BJ (cell line): ENCODE results near the gene C19orf38. TPM values are rescaled to one million over a fixed set of nuclear protein-coding genes. Genes with fewer than 3 reads are reported as not detected.

Source experiments
- CTCF ChIA-PET: fragments of 350-600 bp; formaldehyde crosslinking; extraction: SDS; loops from one replicate; lab custom pipeline; 2021; ENCODE audit warnings: antibody characterized with exemption, inconsistent platforms; lab: Yijun Ruan, JAX
- POLR2A ChIA-PET: fragments of 300-600 bp; sonication (Branson Sonifier 250); formaldehyde crosslinking; extraction: SDS; loops from one replicate; lab custom pipeline; 2021; ENCODE audit warnings: antibody characterized with exemption; lab: Charles Lee
- DNase-seq: peaks from one replicate; pipeline ENCODE4 v3.0.0-alpha.2; 2011; ENCODE audit warnings: low read depth
- H3K27me3 ChIP-seq: 2 replicates; pipeline ENCODE4 v1.6.0; 2011; ENCODE audit warnings: low read length; ENCODE audit not compliant: control insufficient read depth, insufficient read depth
- H3K36me3 ChIP-seq: 2 replicates; pipeline ENCODE4 v1.5.1; 2011; ENCODE audit warnings: low read length; ENCODE audit not compliant: control insufficient read depth, insufficient read depth
- H3K4me3 ChIP-seq: 2 replicates; pipeline ENCODE4 v1.5.1; 2011; ENCODE audit warnings: low read depth, mild to moderate bottlenecking, control low read depth, low read length
- CTCF ChIP-seq: IDR thresholded peaks from 2 replicates; pipeline ENCODE4 v1.5.1; 2011; ENCODE audit warnings: low read depth, mild to moderate bottlenecking, control low read depth, inconsistent platforms, low read length, moderate library complexity; ENCODE audit not compliant: insufficient read depth
- polyA plus RNA-seq: library from polyadenylated mRNA; depleted of rRNA; stranded (reverse); fragments of >200 nt; gene quantifications from 2 replicates; pipeline ENCODE4 v1.2.3, GENCODE V29; 2011

The C19orf38 gene
- polyA plus RNA-seq, 1 experiment, result 0.26 TPM

DNA sequence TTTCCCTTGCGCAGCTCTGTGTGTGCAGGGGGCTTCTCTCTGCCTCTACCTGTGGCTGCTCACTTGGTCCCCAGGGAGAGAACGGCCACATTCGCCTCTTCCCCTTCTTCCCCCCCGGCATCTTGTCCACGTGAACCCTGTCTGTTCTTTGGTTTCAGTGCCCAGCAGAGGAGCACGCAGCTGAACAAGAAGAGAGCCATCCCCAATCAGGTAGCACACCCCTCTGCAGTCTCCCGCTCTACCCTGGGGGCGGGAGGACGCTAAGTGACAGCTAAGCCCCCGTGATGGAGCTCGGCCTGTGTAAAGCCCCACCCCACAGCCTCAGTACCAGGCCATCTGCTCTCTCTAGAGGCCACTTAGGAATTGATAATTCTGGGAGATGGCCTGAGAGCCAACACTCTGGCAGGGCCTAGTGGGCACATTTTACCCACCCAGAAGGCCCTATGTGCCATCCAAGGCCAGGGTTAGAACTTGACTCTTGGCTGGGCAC is 42.4 kb upstream of the C19orf38 start:
- Histone ChIP-seq H3K27me3 (no peaks in the 10 kb centered on the region), H3K4me3 (no peak overlapping the region), H3K36me3 (peaks cover 25% of the 10 kb centered on the region)
- no peak for TF ChIP-seq CTCF
- ChIA-PET CTCF (no interaction called here), POLR2A (interaction anchor here (0.6 kb wide), 1 partner anchor 87 kb away, joined by 4 read pairs; no protein-coding TSS in a partner anchor)
- DNase-seq, result no peak

GRCh38 chr19:10808937-10809649 is 39.1 kb upstream of the C19orf38 start:
- H3K36me3 ChIP-seq, result peaks cover 18% of the 10 kb centered on the region
- no peaks in the 10 kb centered on the region for H3K27me3 ChIP-seq
- no peak overlapping the region for H3K4me3 ChIP-seq
- no peak for TF ChIP-seq CTCF
- POLR2A ChIA-PET, result no interaction called here
- CTCF ChIA-PET, result interaction anchor here (0.7 kb wide), 1 partner anchor 56 kb away, joined by 3 read pairs; no protein-coding TSS in a partner anchor
- DNase-seq, result no peak

- no peak for DNase-seq
- no peak overlapping the region for H3K4me3 ChIP-seq
- TF ChIP-seq CTCF, result no peak
- ChIA-PET POLR2A (interaction anchor here (0.9 kb wide), 1 partner anchor 26 kb away, joined by 3 read pairs; the partner anchor contains the start of gene TMED1), CTCF (interaction anchor here (0.7 kb wide), 1 partner anchor 57 kb away, joined by 3 read pairs; no protein-coding TSS in a partner anchor)
- H3K27me3 ChIP-seq, result no peaks in the 10 kb centered on the region
- H3K36me3 ChIP-seq, result peaks cover 19% of the 10 kb centered on the region
Measured at GRCh38 chr19:10809651-10810285, 38.4 kb upstream of the C19orf38 start.

DNA sequence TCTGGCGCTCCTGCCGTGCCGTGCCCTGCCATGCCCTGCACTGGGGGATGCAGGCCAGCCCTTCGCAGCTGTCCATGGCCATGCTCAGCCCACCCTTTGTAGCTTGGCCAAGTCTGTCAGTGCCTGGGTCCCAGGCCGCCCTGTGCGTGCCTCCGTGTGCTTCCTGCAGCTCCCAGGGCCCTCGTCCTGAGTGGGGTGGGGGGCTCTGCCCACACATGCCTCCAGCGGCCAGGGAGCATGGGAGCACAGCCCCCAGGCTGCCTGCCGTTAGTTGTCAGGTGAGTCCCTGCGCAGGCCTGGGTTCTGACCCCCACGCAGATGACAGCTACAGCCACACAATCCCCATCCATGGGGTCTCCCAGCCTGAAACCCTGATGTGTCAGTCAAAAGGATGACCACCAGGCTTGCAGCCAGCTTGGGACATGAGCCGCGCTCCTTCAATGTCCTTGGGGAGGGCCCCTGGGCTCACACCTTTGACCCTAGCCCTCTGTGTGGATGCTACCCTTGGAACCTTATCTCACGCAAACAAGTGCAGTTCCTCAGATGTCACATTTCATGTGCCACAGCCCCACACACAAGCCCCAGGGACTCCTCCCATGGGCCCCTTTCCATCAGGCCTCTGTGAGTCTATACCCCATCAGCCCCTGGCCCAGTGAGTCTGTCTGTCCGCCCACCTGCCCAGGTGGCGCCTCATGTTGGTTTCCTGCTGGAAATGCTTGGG is 36.7 kb upstream of the C19orf38 start:
- DNase-seq, result no peak
- ChIA-PET POLR2A (no interaction called here), CTCF (interaction anchor here (1.0 to 1.6 kb wide), 2 partner anchors 25 to 94 kb away, joined by 3 read pairs; partner anchors contain the start of gene TMED1)
- no peak overlapping the region for H3K4me3 ChIP-seq
- H3K27me3 ChIP-seq, result no peaks in the 10 kb centered on the region
- H3K36me3 ChIP-seq, result peaks cover 29% of the 10 kb centered on the region
- TF ChIP-seq CTCF, result no peak
